ENCODE results near the gene KRTAP5-3.
"Not testable (repeated sequence)": the region's sequence is repeated elsewhere in the genome, so short reads cannot be mapped to it uniquely, and the experiment has no call there.

The KRTAP5-3 gene

GRCh38 chr11:1589996-1590395, 18.3 kb downstream of the KRTAP5-3 start:
- FAIRE-seq (no peak), DNase-seq (ENCODE audit: insufficient read length, low spot score) (no peak)
- TF ChIP-seq CTCF (IDR thresholded peaks at IDR 0.05; ENCODE audit: insufficient read depth, missing control alignments): no peak

- not testable (repeated sequence) for DNase-seq (ENCODE audit: insufficient read length, low spot score); FAIRE-seq
Measured at GRCh38 chr11:1589191-1589963, 18.9 kb downstream of the KRTAP5-3 start.

GRCh38 chr11:1586699-1587098, 21.6 kb downstream of the KRTAP5-3 start:
- TF ChIP-seq CTCF (IDR thresholded peaks at IDR 0.05; ENCODE audit: insufficient read depth, missing control alignments): no peak
- no peak for DNase-seq (ENCODE audit: insufficient read length, low spot score)
- FAIRE-seq: no peak

- not testable (repeated sequence) for FAIRE-seq
Measured at GRCh38 chr11:1584661-1585370, 23.4 kb downstream of the KRTAP5-3 start, which contains the start of gene KRTAP5-1. Gene KRTAP5-1, minus strand, starts transcription at chr11:1585283. Its CDS starts 34 bp downstream, at chr11:1585249.

GRCh38 chr11:1582909-1583308, 25.4 kb downstream of the KRTAP5-3 start:
- FAIRE-seq; DNase-seq (ENCODE audit: insufficient read length, low spot score): not testable (repeated sequence)

More at GRCh38 chr11:1584661-1585370, 23.4 kb downstream of the KRTAP5-3 start, which contains the start of gene KRTAP5-1:
- not testable (repeated sequence) for DNase-seq (ENCODE audit: insufficient read length, low spot score)

- TF ChIP-seq CTCF (IDR thresholded peaks at IDR 0.05; ENCODE audit: insufficient read depth, missing control alignments): no peak
- DNase-seq (ENCODE audit: insufficient read length, low spot score): no peak
- no peak for FAIRE-seq
Measured at GRCh38 chr11:1581976-1582375, 26.3 kb downstream of the KRTAP5-3 start.

GRCh38 chr11:1576825-1577224, 31.4 kb downstream of the KRTAP5-3 start:
- FAIRE-seq (no peak), DNase-seq (ENCODE audit: insufficient read length, low spot score) (no peak)

GRCh38 chr11:1575756-1576155, 32.5 kb downstream of the KRTAP5-3 start:
- DNase-seq (ENCODE audit: insufficient read length, low spot score); FAIRE-seq: not testable (repeated sequence)

More at GRCh38 chr11:1576825-1577224, 31.4 kb downstream of the KRTAP5-3 start:
- TF ChIP-seq CTCF (IDR thresholded peaks at IDR 0.05; ENCODE audit: insufficient read depth, missing control alignments): no peak

- no peak for TF ChIP-seq CTCF (IDR thresholded peaks at IDR 0.05; ENCODE audit: insufficient read depth, missing control alignments)
- FAIRE-seq: no peak
- DNase-seq (ENCODE audit: insufficient read length, low spot score): no peak
Measured at GRCh38 chr11:1574933-1575242, 33.4 kb downstream of the KRTAP5-3 start.

All from D721Med (cell line).